Natural killer cell treated with Interleukin-12 subunit alpha and Interleukin-12 subunit beta and Interleukin-15 and Interleukin-18, amount 100 ng/mL, for 72 hours (primary cell): ENCODE measurements around the gene ARSJ. TPM values are rescaled to one million over a fixed set of nuclear protein-coding genes. Genes with fewer than 3 reads are reported as not detected.

Experiments used
- ATAC-seq, 2 donors: fragments of 150-1000 bp; cut with Tn5 transposase in 1 of 2; sonication (Bioruptor Pico), chemical (Tn5 transposase) in 1 of 2; 2 replicates each; pipeline ENCODE4 v1.10.0; 2021
- DNase-seq: peaks from one replicate; pipeline ENCODE4 v3.0.0; 2022; ENCODE audit warnings: low spot score
- H3K27ac Mint-ChIP-seq, 2 donors: 1 replicate in 1 of 2; 2 replicates in 1 of 2; pipeline ENCODE4 v1.8.0; 2022; ENCODE audit warnings: mixed read lengths in 2 of 2, mild to moderate bottlenecking in 1 of 2, moderate library complexity in 1 of 2
- H3K27me3 Mint-ChIP-seq, 2 donors: 1 replicate in 1 of 2; 2 replicates in 1 of 2; pipeline ENCODE4 v1.8.0; 2022; ENCODE audit warnings: mixed read lengths in 2 of 2
- H3K36me3 Mint-ChIP-seq: one replicate; pipeline ENCODE4 v1.8.0; 2022; ENCODE audit warnings: mixed read lengths
- H3K4me1 Mint-ChIP-seq, 2 donors: 1 replicate in 1 of 2; 2 replicates in 1 of 2; pipeline ENCODE4 v1.8.0; 2022; ENCODE audit warnings: low read depth in 2 of 2, mixed read lengths in 2 of 2, mild to moderate bottlenecking in 1 of 2
- H3K4me3 Mint-ChIP-seq: one replicate; pipeline ENCODE4 v1.8.0; 2022; ENCODE audit warnings: mixed read lengths
- H3K9me3 Mint-ChIP-seq: 2 replicates; pipeline ENCODE4 v1.8.0; 2022; ENCODE audit warnings: mixed read lengths
- total RNA-seq, 2 donors: library from RNA; stranded (reverse); gene quantifications; one replicate each; pipeline ENCODE4 v1.2.3, GENCODE V29; 2022

The ARSJ gene
- total RNA-seq, 2 donors from 2014 or later: 0.24 TPM; not detected in 1

- H3K27me3 Mint-ChIP-seq: peaks cover 6 to 15% of the 10 kb centered on the region in 2 donors
- no peaks in the 10 kb centered on the region for H3K4me1 Mint-ChIP-seq
- no peaks in the 10 kb centered on the region for H3K36me3 Mint-ChIP-seq
- no peak overlapping the region for H3K27ac Mint-ChIP-seq
- no peak overlapping the region for H3K4me3 Mint-ChIP-seq
- ATAC-seq (no peak), DNase-seq (no peak)
- H3K9me3 Mint-ChIP-seq: peaks cover 3% of the 10 kb centered on the region
These were observed 91.4 kb downstream of the ARSJ start for GRCh38 chr4:113888006-113888405.

DNA sequence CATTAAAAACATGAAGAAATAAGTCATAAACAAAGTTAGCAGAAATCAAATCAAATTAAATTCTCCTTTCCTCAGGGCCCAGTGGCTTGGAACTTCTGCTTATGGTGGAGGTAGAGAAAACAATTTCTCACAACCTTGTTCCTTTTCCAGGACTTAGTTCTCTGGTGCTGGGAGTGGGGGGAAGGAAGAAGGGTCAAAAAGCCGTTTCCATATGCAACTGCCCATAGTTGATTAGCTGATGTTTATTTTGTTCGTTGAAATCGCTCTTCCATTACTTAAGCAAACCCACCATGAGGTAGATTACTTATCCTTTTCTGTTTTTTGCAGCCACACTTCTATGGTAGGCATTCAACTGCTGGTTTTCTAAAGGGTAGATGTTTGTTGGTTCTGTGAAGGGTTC is 94.2 kb downstream of the ARSJ start:
- Mint-ChIP-seq H3K9me3 (peaks cover 3% of the 10 kb centered on the region), H3K4me1 (no peaks in the 10 kb centered on the region), H3K4me3 (no peak overlapping the region), H3K27me3 (peaks cover 6 to 17% of the 10 kb centered on the region in 2 donors), H3K27ac (no peak overlapping the region), H3K36me3 (no peaks in the 10 kb centered on the region)
- ATAC-seq (no peak), DNase-seq (no peak)

GRCh38 chr4:113884655-113885054 is 94.8 kb downstream of the ARSJ start:
- peaks cover 6 to 11% of the 10 kb centered on the region in 2 donors for H3K27me3 Mint-ChIP-seq
- H3K27ac Mint-ChIP-seq: no peak overlapping the region
- no peaks in the 10 kb centered on the region for H3K36me3 Mint-ChIP-seq
- ATAC-seq (no peak), DNase-seq (no peak)
- H3K9me3 Mint-ChIP-seq: peaks cover 1% of the 10 kb centered on the region
- no peak overlapping the region for H3K4me3 Mint-ChIP-seq
- no peaks in the 10 kb centered on the region for H3K4me1 Mint-ChIP-seq

GRCh38 chr4:113882668-113883067 is 96.8 kb downstream of the ARSJ start:
- ATAC-seq (no peak), DNase-seq (no peak)
- Mint-ChIP-seq H3K27ac (no peak overlapping the region), H3K36me3 (no peaks in the 10 kb centered on the region), H3K27me3 (peaks cover 6 to 10% of the 10 kb centered on the region in 2 donors), H3K4me3 (no peak overlapping the region), H3K9me3 (no peaks in the 10 kb centered on the region), H3K4me1 (no peaks in the 10 kb centered on the region)

DNA sequence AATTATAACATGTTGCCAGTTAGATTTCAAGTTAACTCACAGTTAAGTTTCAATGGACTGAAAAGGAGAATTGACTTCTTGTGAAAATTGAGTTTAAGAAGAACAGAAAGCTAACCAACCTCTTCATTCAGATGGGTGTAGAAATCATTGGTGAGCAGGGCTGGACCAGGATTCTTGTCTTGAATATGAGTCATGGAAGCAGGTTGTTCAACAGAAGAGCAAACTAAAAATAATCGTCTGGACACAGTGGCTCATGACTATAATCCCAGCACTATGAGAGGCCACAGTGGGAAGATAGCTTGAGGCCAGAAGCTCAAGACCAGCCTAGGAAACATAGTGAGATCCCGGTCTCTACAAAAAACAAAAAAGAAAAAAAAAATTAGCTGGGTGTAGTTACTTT is 98.2 kb downstream of the ARSJ start:
- Mint-ChIP-seq H3K27me3 (peaks cover 3 to 5% of the 10 kb centered on the region in 2 donors), H3K36me3 (no peaks in the 10 kb centered on the region), H3K4me3 (no peak overlapping the region), H3K9me3 (no peaks in the 10 kb centered on the region), H3K4me1 (no peaks in the 10 kb centered on the region), H3K27ac (no peak overlapping the region)
- ATAC-seq (no peak), DNase-seq (no peak)

- Mint-ChIP-seq H3K4me3 (no peak overlapping the region), H3K9me3 (no peaks in the 10 kb centered on the region), H3K27ac (no peak overlapping the region), H3K4me1 (no peaks in the 10 kb centered on the region), H3K36me3 (no peaks in the 10 kb centered on the region), H3K27me3 (peaks cover 0 to 3% of the 10 kb centered on the region in 2 donors)
- DNase-seq (no peak), ATAC-seq (no peak)
These were observed 99.0 kb downstream of the ARSJ start for GRCh38 chr4:113880240-113881028.

- Mint-ChIP-seq H3K27me3 (peaks cover 0 to 3% of the 10 kb centered on the region in 2 donors), H3K4me1 (peaks cover 0 to 6% of the 10 kb centered on the region in 2 donors), H3K4me3 (no peak overlapping the region), H3K36me3 (no peaks in the 10 kb centered on the region), H3K27ac (no peak overlapping the region), H3K9me3 (no peaks in the 10 kb centered on the region)
- ATAC-seq (no peak), DNase-seq (no peak)
These were observed 100.8 kb downstream of the ARSJ start for GRCh38 chr4:113878668-113879067.

GRCh38 chr4:113874480-113874879 is 105.0 kb downstream of the ARSJ start:
- DNase-seq: no peak
- Mint-ChIP-seq H3K4me1 (peaks cover 5 to 15% of the 10 kb centered on the region in 2 donors), H3K27me3 (peaks cover 0 to 6% of the 10 kb centered on the region in 2 donors), H3K27ac (no peak overlapping the region), H3K4me3 (no peak overlapping the region), H3K9me3 (no peaks in the 10 kb centered on the region), H3K36me3 (no peaks in the 10 kb centered on the region)
- no peak for ATAC-seq

GRCh38 chr4:113873508-113873907 is 105.9 kb downstream of the ARSJ start:
- no peaks in the 10 kb centered on the region for H3K9me3 Mint-ChIP-seq
- ATAC-seq: no peak
- H3K4me3 Mint-ChIP-seq: no peak overlapping the region
- peaks cover 0 to 6% of the 10 kb centered on the region in 2 donors for H3K27me3 Mint-ChIP-seq
- H3K27ac Mint-ChIP-seq: no peak overlapping the region
- DNase-seq: no peak
- no peaks in the 10 kb centered on the region for H3K36me3 Mint-ChIP-seq
- H3K4me1 Mint-ChIP-seq: peaks cover 5 to 15% of the 10 kb centered on the region in 2 donors

DNA sequence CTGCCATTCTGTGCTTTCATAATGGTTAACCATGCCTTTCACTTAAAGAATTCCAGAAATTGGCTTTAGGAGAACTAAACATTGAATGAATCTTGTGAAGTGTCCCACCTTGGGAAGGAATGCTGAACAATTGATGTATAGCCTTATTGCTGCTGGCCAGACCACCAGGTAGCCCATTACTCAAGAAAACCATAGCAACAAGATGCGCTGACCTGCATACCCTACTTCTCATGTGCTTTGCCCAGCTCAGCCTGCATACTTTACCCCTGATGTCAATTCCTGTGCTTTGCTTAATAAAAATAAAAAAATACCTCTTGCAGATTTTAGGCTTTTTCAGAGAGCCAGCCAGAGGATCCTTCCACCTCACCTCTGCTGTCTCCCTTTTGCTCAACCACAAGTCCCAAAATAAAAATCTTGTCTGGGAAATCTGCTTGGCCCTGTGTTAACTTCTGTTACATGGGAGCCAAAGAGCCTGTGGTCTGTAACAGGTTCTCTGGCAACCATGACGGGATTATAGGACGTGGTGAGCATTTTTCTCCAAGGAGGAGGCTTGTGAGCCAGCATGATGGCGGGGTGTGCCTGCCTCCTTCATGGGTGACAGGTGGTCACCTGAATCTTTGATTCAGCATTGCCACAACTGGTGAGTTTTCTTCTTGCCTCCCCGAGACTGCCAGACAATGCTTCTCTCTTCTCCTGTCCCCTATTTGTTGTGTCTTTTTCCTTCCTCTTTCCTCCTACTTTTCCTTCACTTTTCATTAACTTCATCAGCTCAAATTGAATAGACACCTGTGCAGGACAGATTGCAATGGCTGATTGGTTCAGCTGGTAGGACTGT is 106.8 kb downstream of the ARSJ start:
- Mint-ChIP-seq H3K36me3 (no peaks in the 10 kb centered on the region), H3K4me1 (peaks cover 5 to 15% of the 10 kb centered on the region in 2 donors), H3K27me3 (peaks cover 0 to 6% of the 10 kb centered on the region in 2 donors), H3K9me3 (no peaks in the 10 kb centered on the region), H3K4me3 (no peak overlapping the region), H3K27ac (no peak overlapping the region)
- DNase-seq (no peak), ATAC-seq (no peak)

GRCh38 chr4:113871080-113871479 is 108.4 kb downstream of the ARSJ start:
- Mint-ChIP-seq H3K4me1 (peaks cover 5 to 15% of the 10 kb centered on the region in 2 donors), H3K9me3 (no peaks in the 10 kb centered on the region), H3K36me3 (no peaks in the 10 kb centered on the region), H3K4me3 (no peak overlapping the region), H3K27ac (no peak overlapping the region), H3K27me3 (peaks cover 0 to 6% of the 10 kb centered on the region in 2 donors)
- no peak for DNase-seq
- no peak for ATAC-seq

DNA sequence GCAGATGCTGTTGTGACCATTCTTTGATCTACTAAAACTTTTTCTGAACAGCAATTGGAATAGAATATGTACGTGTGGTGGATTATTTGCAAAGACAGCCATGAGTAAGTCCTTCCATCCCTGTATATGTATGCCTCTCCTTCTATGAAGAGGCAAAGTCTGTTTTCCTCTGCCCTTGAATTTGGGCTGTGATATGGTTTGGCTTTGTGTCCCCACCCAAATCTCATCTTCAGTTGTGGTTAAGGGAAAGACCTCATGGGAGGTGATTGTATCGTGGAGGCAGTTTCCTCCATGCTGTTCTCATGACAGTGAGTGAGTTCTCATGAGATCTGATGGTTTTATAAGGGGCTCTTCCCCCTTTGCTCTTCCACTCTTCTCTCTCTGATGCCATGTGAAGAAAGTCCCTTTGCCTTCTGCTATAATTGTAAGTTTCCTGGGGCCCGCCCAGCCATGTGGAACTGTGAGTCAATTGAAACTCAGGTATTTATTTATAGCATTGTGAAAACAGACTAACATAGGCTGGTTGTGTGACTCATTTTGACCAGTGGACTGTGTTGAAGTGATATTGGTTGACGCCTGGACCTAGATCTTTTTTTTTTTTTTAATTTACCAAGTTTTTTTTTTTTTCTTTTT is 109.6 kb downstream of the ARSJ start:
- H3K9me3 Mint-ChIP-seq: no peaks in the 10 kb centered on the region
- H3K36me3 Mint-ChIP-seq: no peaks in the 10 kb centered on the region
- peaks cover 5 to 15% of the 10 kb centered on the region in 2 donors for H3K4me1 Mint-ChIP-seq
- H3K27me3 Mint-ChIP-seq: peaks cover 0 to 6% of the 10 kb centered on the region in 2 donors
- no peak overlapping the region for H3K27ac Mint-ChIP-seq
- H3K4me3 Mint-ChIP-seq: no peak overlapping the region
- peak; percentile 64 for DNase-seq
- peak; percentile 70 to 84 for ATAC-seq

DNA sequence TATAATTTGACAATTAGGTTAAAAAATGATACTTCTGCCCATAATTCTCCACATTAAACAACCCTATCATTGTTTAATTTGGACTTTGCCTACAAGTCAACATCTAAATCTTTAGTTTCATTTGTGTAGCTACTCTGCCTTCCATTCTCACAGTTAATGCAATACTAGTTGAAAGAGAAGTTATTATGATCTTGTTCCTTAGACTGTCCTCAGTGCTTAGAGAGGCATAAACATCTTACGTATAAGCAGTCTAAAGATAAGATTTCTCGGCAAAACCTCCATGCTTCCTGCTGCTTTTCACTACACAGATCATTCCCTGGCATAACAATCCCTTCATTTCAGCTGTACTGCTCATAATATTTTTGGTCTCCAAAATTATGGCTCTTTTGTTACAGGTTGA is 112.8 kb downstream of the ARSJ start:
- Mint-ChIP-seq H3K4me1 (peaks cover 5 to 9% of the 10 kb centered on the region in 2 donors), H3K4me3 (no peak overlapping the region), H3K27me3 (peaks cover 7 to 9% of the 10 kb centered on the region in 2 donors), H3K36me3 (no peaks in the 10 kb centered on the region), H3K9me3 (no peaks in the 10 kb centered on the region), H3K27ac (no peak overlapping the region)
- ATAC-seq (no peak), DNase-seq (no peak)

DNA sequence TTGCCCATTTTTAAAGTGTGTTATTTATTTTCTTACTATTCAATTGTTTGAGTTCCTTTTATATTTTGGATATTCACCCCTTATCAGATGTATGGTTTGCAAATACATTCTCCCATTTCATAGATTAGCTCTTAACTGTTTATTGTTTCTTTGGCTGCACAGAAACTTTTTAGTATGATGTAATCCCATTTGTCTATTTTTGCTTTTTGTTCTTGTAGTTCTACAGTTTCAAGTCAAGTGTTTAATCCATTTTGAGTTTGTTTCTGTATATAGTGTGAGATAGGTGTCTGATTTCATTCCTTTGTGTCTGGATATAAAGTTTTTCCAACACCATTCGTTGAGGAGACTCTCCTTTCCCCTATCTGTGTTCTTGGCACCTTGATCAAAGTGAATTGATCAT is 120.5 kb downstream of the ARSJ start:
- H3K36me3 Mint-ChIP-seq: no peaks in the 10 kb centered on the region
- no peak overlapping the region for H3K27ac Mint-ChIP-seq

More for the DNA sequence above, 120.5 kb downstream of the ARSJ start:
- Mint-ChIP-seq H3K4me3 (no peak overlapping the region), H3K4me1 (no peaks in the 10 kb centered on the region), H3K9me3 (peaks cover 2% of the 10 kb centered on the region), H3K27me3 (peaks cover 9 to 14% of the 10 kb centered on the region in 2 donors)
- no peak for ATAC-seq
- DNase-seq: no peak
